ENCODE data around the gene RUNX2. TPM values are rescaled to one million over a fixed set of nuclear protein-coding genes. Genes with fewer than 3 reads are reported as not detected.

RUNX2 gene
- total RNA-seq, 4 donors from 2014 or later, result 1.00 to 8.1 (median 3.6) TPM

- intact Hi-C loops (cut with DNase I; ENCODE audit: low total_unique reads), result no loop called here
- DNase-seq, result peak; percentile 56
- H3K4me3 ChIP-seq, result no peak overlapping the region
- H3K4me1 ChIP-seq, result no peaks in the 10 kb centered on the region
- no peaks in the 10 kb centered on the region for H3K27me3 ChIP-seq
- WGBS, 2 donors (ENCODE audit: low coverage in 1 of 2), result 54% methylated on average over 4 to 7 of the region's 7 CpGs
- no peaks in the 10 kb centered on the region for H3K9me3 ChIP-seq
- in situ Hi-C loops (cut with MboI; ENCODE audit: low pct_ligation_motif_present in 1 of 4, low pct_unique_long_range_greater_than_20kb in 1 of 4, low sequenced_read_pairs in 3 of 4), result no loop called here
- peak overlapping the region; percentile 45 to 74 (median 61) for H3K27ac ChIP-seq
- no peaks in the 10 kb centered on the region for H3K36me3 ChIP-seq
- TF ChIP-seq EP300 (IDR thresholded peaks at IDR 0.05; ENCODE audit: low read depth) (peak; percentile 99), POLR2AphosphoS5 (IDR thresholded peaks at IDR 0.05) (peak; percentile 79 to 87 (median 86)), POLR2A (IDR thresholded peaks at IDR 0.05) (no peak)
- TF ChIP-seq, protein P1, sequence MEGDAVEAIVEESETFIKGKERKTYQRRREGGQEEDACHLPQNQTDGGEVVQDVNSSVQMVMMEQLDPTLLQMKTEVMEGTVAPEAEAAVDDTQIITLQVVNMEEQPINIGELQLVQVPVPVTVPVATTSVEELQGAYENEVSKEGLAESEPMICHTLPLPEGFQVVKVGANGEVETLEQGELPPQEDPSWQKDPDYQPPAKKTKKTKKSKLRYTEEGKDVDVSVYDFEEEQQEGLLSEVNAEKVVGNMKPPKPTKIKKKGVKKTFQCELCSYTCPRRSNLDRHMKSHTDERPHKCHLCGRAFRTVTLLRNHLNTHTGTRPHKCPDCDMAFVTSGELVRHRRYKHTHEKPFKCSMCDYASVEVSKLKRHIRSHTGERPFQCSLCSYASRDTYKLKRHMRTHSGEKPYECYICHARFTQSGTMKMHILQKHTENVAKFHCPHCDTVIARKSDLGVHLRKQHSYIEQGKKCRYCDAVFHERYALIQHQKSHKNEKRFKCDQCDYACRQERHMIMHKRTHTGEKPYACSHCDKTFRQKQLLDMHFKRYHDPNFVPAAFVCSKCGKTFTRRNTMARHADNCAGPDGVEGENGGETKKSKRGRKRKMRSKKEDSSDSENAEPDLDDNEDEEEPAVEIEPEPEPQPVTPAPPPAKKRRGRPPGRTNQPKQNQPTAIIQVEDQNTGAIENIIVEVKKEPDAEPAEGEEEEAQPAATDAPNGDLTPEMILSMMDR (IDR thresholded peaks at IDR 0.05), result no peak
These were observed 309.6 kb downstream of the RUNX2 start for GRCh38 chr6:45637611-45638257.

- no peaks in the 10 kb centered on the region for H3K4me1 ChIP-seq
- H3K9me3 ChIP-seq, result no peaks in the 10 kb centered on the region
- H3K4me3 ChIP-seq, result no peak overlapping the region
- no peaks in the 10 kb centered on the region for H3K36me3 ChIP-seq
- H3K27ac ChIP-seq, result no peak overlapping the region
- intact Hi-C loops (cut with DNase I; ENCODE audit: low total_unique reads) (no loop called here), in situ Hi-C loops (cut with MboI; ENCODE audit: low pct_ligation_motif_present in 1 of 4, low pct_unique_long_range_greater_than_20kb in 1 of 4, low sequenced_read_pairs in 3 of 4) (no loop called here)
- no peaks in the 10 kb centered on the region for H3K27me3 ChIP-seq
- WGBS, 2 donors (ENCODE audit: low coverage in 1 of 2), result 60 to 93% methylated on average over 1 to 2 of the region's 2 CpGs
- no peak for DNase-seq
- TF ChIP-seq POLR2AphosphoS5 (IDR thresholded peaks at IDR 0.05) (no peak), EP300 (IDR thresholded peaks at IDR 0.05; ENCODE audit: low read depth) (no peak), POLR2A (IDR thresholded peaks at IDR 0.05) (no peak)
- TF ChIP-seq, protein P1 (IDR thresholded peaks at IDR 0.05), result no peak
These were observed 312.0 kb downstream of the RUNX2 start for GRCh38 chr6:45640081-45640491.

GRCh38 chr6:45640811-45641210, 312.7 kb downstream of the RUNX2 start:
- in situ Hi-C loops (cut with MboI; ENCODE audit: low pct_ligation_motif_present in 1 of 4, low pct_unique_long_range_greater_than_20kb in 1 of 4, low sequenced_read_pairs in 3 of 4) (no loop called here), intact Hi-C loops (cut with DNase I; ENCODE audit: low total_unique reads) (no loop called here)
- Histone ChIP-seq H3K4me1 (no peaks in the 10 kb centered on the region), H3K27me3 (no peaks in the 10 kb centered on the region), H3K27ac (no peak overlapping the region), H3K4me3 (no peak overlapping the region), H3K36me3 (no peaks in the 10 kb centered on the region), H3K9me3 (no peaks in the 10 kb centered on the region)
- no peak for DNase-seq
- 87 to 100% methylated on average over 1 to 13 of the region's 13 CpGs for WGBS, 2 donors (ENCODE audit: low coverage in 1 of 2)
- TF ChIP-seq EP300 (IDR thresholded peaks at IDR 0.05; ENCODE audit: low read depth) (no peak), POLR2A (IDR thresholded peaks at IDR 0.05) (no peak), POLR2AphosphoS5 (IDR thresholded peaks at IDR 0.05) (no peak)
- TF ChIP-seq, protein P1 (IDR thresholded peaks at IDR 0.05), result no peak

DNA sequence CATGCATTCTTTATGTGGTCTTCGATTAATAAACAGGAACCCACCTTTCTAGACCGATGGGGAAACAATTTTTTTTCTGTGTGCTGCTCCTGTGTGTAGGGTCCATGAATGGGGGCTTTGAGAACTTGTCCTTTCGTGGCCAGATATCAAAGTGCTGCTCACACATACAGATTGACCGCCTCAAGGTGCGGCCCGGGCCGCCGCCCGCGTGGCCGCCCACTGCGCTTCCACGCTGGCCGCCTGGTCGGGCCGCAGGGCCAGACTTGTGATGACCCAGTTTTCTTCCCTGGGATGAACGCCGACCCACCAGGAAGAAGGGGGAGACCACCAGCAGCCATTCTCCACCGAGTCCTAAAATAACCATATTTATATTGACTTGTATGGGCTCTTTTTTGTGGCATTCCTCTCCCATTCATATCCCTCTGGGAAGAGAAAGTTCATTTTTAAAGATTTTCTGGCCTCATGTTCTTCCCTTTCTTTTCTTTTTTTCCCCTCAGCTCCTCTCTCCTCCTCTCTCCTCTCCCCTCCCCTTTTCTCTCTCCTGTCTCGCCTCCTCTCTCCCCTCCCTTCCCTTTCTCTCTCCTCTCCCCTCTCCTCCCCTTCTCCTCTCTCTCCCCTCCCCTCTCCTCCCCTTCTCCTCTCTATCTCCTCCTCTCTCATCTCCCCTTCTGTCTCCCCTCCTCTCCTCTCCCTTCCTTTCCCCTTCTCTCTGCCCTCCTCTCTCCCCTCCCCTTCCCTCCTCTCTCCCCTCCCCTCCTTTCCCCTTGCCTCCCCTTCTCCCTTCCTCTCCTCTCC, 314.4 kb downstream of the RUNX2 start:
- WGBS, 2 donors (ENCODE audit: low coverage in 1 of 2), result 88 to 90% methylated on average over 5 to 20 of the region's 20 CpGs
- Histone ChIP-seq H3K36me3 (no peaks in the 10 kb centered on the region), H3K27me3 (no peaks in the 10 kb centered on the region), H3K9me3 (no peaks in the 10 kb centered on the region), H3K4me1 (no peaks in the 10 kb centered on the region), H3K27ac (no peak overlapping the region), H3K4me3 (no peak overlapping the region)
- intact Hi-C loops (cut with DNase I; ENCODE audit: low total_unique reads) (no loop called here), in situ Hi-C loops (cut with MboI; ENCODE audit: low pct_ligation_motif_present in 1 of 4, low pct_unique_long_range_greater_than_20kb in 1 of 4, low sequenced_read_pairs in 3 of 4) (no loop called here)
- DNase-seq, result no peak
- TF ChIP-seq EP300 (IDR thresholded peaks at IDR 0.05; ENCODE audit: low read depth), result no peak
- TF ChIP-seq, protein P1 (IDR thresholded peaks at IDR 0.05), result no peak
- TF ChIP-seq POLR2AphosphoS5 (IDR thresholded peaks at IDR 0.05), result no peak
- TF ChIP-seq POLR2A (IDR thresholded peaks at IDR 0.05), result no peak
